Measurements from ENCODE around the gene FRK.

GRCh38 chr6:116049321-116049720 is 11.4 kb downstream of the FRK start:
- TF ChIP-seq CTCF (IDR thresholded peaks at IDR 0.05; ENCODE audit: insufficient read depth, low read depth, low read length) (no peak), EZH2 (IDR thresholded peaks at IDR 0.05; ENCODE audit: insufficient read depth, low read length) (no peak)
